ENCODE measurements around the gene SLC40A1.

DNA sequence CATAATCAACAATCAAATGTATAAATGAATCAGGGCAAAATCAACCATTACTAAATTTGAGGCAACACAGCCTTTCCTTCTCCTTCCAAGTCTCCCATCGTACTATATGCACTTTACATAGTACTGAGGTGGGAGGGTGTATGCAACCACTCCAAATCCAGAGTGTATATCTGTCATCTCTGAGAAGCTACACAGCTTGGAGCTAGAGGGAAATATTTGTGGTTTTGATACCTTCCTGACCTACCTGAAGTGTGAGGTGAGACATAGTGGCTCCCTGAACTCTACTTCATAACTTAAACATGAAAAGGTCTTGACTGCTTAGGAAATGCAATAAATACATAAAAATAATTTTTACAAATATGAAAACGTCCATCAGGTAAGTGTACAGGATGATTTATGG, 30.1 kb upstream of the SLC40A1 start:
- TF ChIP-seq, protein P1, sequence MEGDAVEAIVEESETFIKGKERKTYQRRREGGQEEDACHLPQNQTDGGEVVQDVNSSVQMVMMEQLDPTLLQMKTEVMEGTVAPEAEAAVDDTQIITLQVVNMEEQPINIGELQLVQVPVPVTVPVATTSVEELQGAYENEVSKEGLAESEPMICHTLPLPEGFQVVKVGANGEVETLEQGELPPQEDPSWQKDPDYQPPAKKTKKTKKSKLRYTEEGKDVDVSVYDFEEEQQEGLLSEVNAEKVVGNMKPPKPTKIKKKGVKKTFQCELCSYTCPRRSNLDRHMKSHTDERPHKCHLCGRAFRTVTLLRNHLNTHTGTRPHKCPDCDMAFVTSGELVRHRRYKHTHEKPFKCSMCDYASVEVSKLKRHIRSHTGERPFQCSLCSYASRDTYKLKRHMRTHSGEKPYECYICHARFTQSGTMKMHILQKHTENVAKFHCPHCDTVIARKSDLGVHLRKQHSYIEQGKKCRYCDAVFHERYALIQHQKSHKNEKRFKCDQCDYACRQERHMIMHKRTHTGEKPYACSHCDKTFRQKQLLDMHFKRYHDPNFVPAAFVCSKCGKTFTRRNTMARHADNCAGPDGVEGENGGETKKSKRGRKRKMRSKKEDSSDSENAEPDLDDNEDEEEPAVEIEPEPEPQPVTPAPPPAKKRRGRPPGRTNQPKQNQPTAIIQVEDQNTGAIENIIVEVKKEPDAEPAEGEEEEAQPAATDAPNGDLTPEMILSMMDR (IDR thresholded peaks at IDR 0.05) = no peak
- no peak for TF ChIP-seq POLR2A (IDR thresholded peaks at IDR 0.05)
